Muscle of arm (tissue), 12 donors: ENCODE results near the gene CNIH3. TPM values are rescaled to one million over a fixed set of nuclear protein-coding genes. Genes with fewer than 3 reads are reported as not detected.
"Not testable (repeated sequence)": the region's sequence is repeated elsewhere in the genome, so short reads cannot be mapped to it uniquely, and the experiment has no call there.

Experiments
- DNase-seq: peaks from one replicate; pipeline ENCODE4 v3.0.0-alpha.2; 2013
- polyA plus RNA-seq, 12 donors: library from polyadenylated mRNA; unstranded; fragments of 120-200 nt; gene quantifications; one replicate each; pipeline ENCODE4 v1.2.1, GENCODE V29; 2013; ENCODE audit not compliant: insufficient read length in 12 of 12

Gene CNIH3
- polyA plus RNA-seq, 12 donors: 1.9 to 3.8 (median 3.3) TPM; not detected in 2

- DNase-seq: no peak
These were observed 71.3 kb downstream of the CNIH3 start for GRCh38 chr1:224687465-224687864.

GRCh38 chr1:224689374-224689773 lies 73.3 kb downstream of the CNIH3 start:
- no peak for DNase-seq

- no peak for DNase-seq
These were observed 74.5 kb downstream of the CNIH3 start for GRCh38 chr1:224690576-224690975.

- no peak for DNase-seq
These were observed 75.2 kb downstream of the CNIH3 start for GRCh38 chr1:224691148-224691925.

GRCh38 chr1:224694969-224695368 lies 78.9 kb downstream of the CNIH3 start:
- no peak for DNase-seq

GRCh38 chr1:224696021-224696420 lies 79.9 kb downstream of the CNIH3 start:
- no peak for DNase-seq

- no peak for DNase-seq
These were observed 81.0 kb downstream of the CNIH3 start for GRCh38 chr1:224696891-224697765.

GRCh38 chr1:224698015-224698451 lies 81.9 kb downstream of the CNIH3 start:
- no peak for DNase-seq

GRCh38 chr1:224700918-224701531 lies 84.9 kb downstream of the CNIH3 start:
- no peak for DNase-seq

GRCh38 chr1:224703702-224704101 lies 87.6 kb downstream of the CNIH3 start:
- DNase-seq: no peak

GRCh38 chr1:224704107-224704735 lies 88.1 kb downstream of the CNIH3 start:
- no peak for DNase-seq

GRCh38 chr1:224705578-224705977 lies 89.5 kb downstream of the CNIH3 start:
- no peak for DNase-seq

GRCh38 chr1:224707843-224708725 lies 92.0 kb downstream of the CNIH3 start:
- no peak for DNase-seq

- DNase-seq: no peak
These were observed 94.1 kb downstream of the CNIH3 start for GRCh38 chr1:224710196-224710595.

GRCh38 chr1:224711231-224711756 lies 95.2 kb downstream of the CNIH3 start:
- not testable (repeated sequence) for DNase-seq

GRCh38 chr1:224711876-224712275 lies 95.8 kb downstream of the CNIH3 start:
- no peak for DNase-seq

GRCh38 chr1:224713228-224713627 lies 97.1 kb downstream of the CNIH3 start:
- no peak for DNase-seq

- no peak for DNase-seq
These were observed 98.4 kb downstream of the CNIH3 start for GRCh38 chr1:224714553-224714952.

- no peak for DNase-seq
These were observed 102.4 kb downstream of the CNIH3 start for GRCh38 chr1:224718470-224719053.

GRCh38 chr1:224719716-224720115 lies 103.6 kb downstream of the CNIH3 start:
- DNase-seq: no peak
